MM.1S (cell line): ENCODE measurements around the gene FOXN4.

Experiments
- DNase-seq: peaks from one replicate; pipeline ENCODE4 v3.0.0-alpha.2; 2015
- H2AFZ ChIP-seq: fragments of 300-600 bp; sonication (generic); 2 replicates; pipeline ENCODE4 v1.6.0; 2016; ENCODE audit warnings: antibody characterized with exemption, low read length
- H3F3A ChIP-seq: fragments of 300-600 bp; sonication (generic); 2 replicates; pipeline ENCODE4 v1.6.1; 2016; ENCODE audit warnings: mild to moderate bottlenecking, antibody characterized with exemption, low read length, moderate library complexity, mixed read lengths; ENCODE audit not compliant: insufficient read depth
- H3K27ac ChIP-seq: fragments of 300-600 bp; sonication (generic); 2 replicates; pipeline ENCODE4 v1.5.1; 2016; ENCODE audit warnings: mild to moderate bottlenecking, low read length
- H3K27me3 ChIP-seq: fragments of 300-600 bp; sonication (generic); replicated peaks from 2 replicates; pipeline ENCODE4 v1.6.0; 2016; ENCODE audit warnings: low read length; ENCODE audit not compliant: insufficient read depth
- H3K36me3 ChIP-seq: fragments of 300-600 bp; sonication (generic); replicated peaks from 2 replicates; pipeline ENCODE4 v1.6.1; 2016; ENCODE audit warnings: mild to moderate bottlenecking, low read length, mixed read lengths; ENCODE audit not compliant: insufficient read depth
- H3K4me1 ChIP-seq: fragments of 300-600 bp; sonication (generic); 2 replicates; pipeline ENCODE4 v1.6.1; 2016; ENCODE audit warnings: low read length, mixed read lengths
- H3K4me2 ChIP-seq: fragments of 300-600 bp; sonication (generic); 2 replicates; pipeline ENCODE4 v1.6.0; 2016; ENCODE audit warnings: low read depth, low read length
- H3K4me3 ChIP-seq: fragments of 300-600 bp; sonication (generic); 2 replicates; pipeline ENCODE4 v1.5.1; 2016; ENCODE audit warnings: low read length, mixed read lengths
- H3K79me2 ChIP-seq: fragments of 300-600 bp; sonication (generic); 2 replicates; pipeline ENCODE4 v1.6.1; 2016; ENCODE audit warnings: mixed run types, low read length, mixed read lengths
- H3K9ac ChIP-seq: fragments of 300-600 bp; sonication (generic); 2 replicates; pipeline ENCODE4 v1.6.1; 2016; ENCODE audit warnings: low read length, mixed read lengths
- H3K9me2 ChIP-seq: fragments of 300-600 bp; sonication (generic); replicated peaks from 2 replicates; pipeline ENCODE4 v1.6.1; 2016; ENCODE audit warnings: mild to moderate bottlenecking, low read length, mixed read lengths; ENCODE audit not compliant: insufficient read depth
- H3K9me3 ChIP-seq: fragments of 300-600 bp; sonication (generic); replicated peaks from 2 replicates; pipeline ENCODE4 v1.6.1; 2016; ENCODE audit warnings: mild to moderate bottlenecking, low read length, mixed read lengths; ENCODE audit not compliant: insufficient read depth
- H4K20me1 ChIP-seq: fragments of 300-600 bp; sonication (generic); 2 replicates; pipeline ENCODE4 v1.6.1; 2016; ENCODE audit warnings: mild to moderate bottlenecking, low read length, moderate library complexity, mixed read lengths; ENCODE audit not compliant: insufficient read depth
- EZH2 ChIP-seq: fragments of 300-600 bp; sonication (generic); optimal IDR thresholded peaks from 2 replicates; pipeline ENCODE3; 2017; ENCODE audit warnings: low read depth, mild to moderate bottlenecking, antibody characterized with exemption, low read length, mixed read lengths
- EZH2phosphoT487 ChIP-seq: fragments of 300-600 bp; sonication (generic); IDR thresholded peaks from 2 replicates; pipeline ENCODE4 v1.6.1; 2018; ENCODE audit warnings: antibody characterized with exemption, low read length
- TF ChIP-seq, protein P1 (sequence below): fragments of 300-600 bp; sonication (generic); IDR thresholded peaks from 2 replicates; pipeline ENCODE4 v1.5.1; 2016; ENCODE audit warnings: antibody characterized with exemption, low read length, mixed read lengths

FOXN4 gene

DNA sequence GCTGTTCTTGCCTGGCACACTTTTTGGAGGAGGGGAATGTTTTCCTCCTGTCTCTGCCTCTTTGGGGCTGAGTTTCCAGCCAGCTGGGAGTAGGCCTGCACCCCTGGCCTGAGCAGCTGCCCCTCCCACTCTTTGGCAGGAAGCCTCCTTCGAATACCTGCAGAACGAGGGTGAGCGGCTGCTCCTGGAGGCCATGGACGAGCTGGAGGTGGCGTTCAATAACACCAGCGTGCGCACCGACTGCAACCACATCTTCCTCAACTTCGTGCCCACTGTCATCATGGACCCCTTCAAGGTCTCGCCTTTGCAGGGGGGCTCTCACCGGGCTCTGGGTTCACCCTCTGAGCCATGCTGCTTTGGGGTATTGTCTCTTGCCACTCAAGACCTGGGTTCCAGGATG lies 69.4 kb downstream of the FOXN4 start:
- H3K27me3 ChIP-seq, result no peaks in the 10 kb centered on the region
- no peak for DNase-seq
- no peaks in the 10 kb centered on the region for H3K9me2 ChIP-seq
- H4K20me1 ChIP-seq, result peaks cover 3% of the 10 kb centered on the region; the same call in 1 of the 2 replicates
- no peaks in the 10 kb centered on the region for H3F3A ChIP-seq
- no peaks in the 10 kb centered on the region for H3K36me3 ChIP-seq
- no peak overlapping the region for H2AFZ ChIP-seq
- H3K79me2 ChIP-seq, result no peaks in the 10 kb centered on the region
- TF ChIP-seq EZH2 (no peak), EZH2phosphoT487 (no peak)
- TF ChIP-seq, protein P1, sequence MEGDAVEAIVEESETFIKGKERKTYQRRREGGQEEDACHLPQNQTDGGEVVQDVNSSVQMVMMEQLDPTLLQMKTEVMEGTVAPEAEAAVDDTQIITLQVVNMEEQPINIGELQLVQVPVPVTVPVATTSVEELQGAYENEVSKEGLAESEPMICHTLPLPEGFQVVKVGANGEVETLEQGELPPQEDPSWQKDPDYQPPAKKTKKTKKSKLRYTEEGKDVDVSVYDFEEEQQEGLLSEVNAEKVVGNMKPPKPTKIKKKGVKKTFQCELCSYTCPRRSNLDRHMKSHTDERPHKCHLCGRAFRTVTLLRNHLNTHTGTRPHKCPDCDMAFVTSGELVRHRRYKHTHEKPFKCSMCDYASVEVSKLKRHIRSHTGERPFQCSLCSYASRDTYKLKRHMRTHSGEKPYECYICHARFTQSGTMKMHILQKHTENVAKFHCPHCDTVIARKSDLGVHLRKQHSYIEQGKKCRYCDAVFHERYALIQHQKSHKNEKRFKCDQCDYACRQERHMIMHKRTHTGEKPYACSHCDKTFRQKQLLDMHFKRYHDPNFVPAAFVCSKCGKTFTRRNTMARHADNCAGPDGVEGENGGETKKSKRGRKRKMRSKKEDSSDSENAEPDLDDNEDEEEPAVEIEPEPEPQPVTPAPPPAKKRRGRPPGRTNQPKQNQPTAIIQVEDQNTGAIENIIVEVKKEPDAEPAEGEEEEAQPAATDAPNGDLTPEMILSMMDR, result no peak
- H3K27ac ChIP-seq, result no peak overlapping the region
- H3K9me3 ChIP-seq, result no peaks in the 10 kb centered on the region
- no peaks in the 10 kb centered on the region for H3K4me1 ChIP-seq
- H3K4me3 ChIP-seq, result no peak overlapping the region
- no peak overlapping the region for H3K4me2 ChIP-seq
- no peak overlapping the region for H3K9ac ChIP-seq

DNA sequence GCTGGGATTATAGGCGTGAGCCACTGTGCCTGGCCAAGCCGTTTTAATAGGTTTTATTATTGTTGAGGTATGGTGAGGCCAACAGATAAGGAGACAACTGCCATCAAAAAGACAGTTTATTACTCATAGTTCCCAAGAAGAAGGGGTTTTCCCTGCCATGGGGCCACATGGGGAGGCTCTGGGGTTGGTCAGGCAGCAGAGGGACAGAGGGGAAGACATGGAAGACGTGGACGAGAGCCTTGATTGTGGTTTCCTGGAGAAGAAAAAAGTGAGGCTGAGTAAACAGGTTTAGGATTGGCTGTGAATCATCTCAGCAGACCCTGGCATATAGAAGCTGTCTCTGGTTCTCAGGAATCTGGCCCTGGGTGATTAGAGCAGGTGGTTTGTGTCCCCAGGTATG lies 69.9 kb downstream of the FOXN4 start:
- no peaks in the 10 kb centered on the region for H3K79me2 ChIP-seq
- H3K9me2 ChIP-seq, result no peaks in the 10 kb centered on the region

DNA sequence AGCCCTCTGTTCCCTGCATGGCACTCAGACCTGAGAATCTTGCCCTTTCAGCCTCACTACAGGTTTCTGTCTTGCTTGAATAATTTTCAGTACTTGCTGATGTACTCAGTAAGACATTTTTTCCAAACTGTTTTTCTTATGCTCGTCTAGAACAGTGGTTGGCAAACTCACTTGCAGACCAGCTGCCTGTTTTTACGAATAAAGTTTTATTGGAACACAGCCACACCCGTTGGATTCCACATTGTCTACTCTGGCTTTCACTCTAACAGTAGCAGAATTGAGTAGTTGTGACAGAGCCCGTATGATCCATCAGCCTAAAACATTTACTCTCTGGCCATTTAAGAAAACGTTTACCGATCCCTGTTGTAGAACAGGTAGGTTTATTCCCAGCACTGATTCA lies 72.8 kb downstream of the FOXN4 start:
- Histone ChIP-seq H3K27me3 (no peaks in the 10 kb centered on the region), H4K20me1 (peaks cover 3% of the 10 kb centered on the region; the same call in 1 of the 2 replicates), H2AFZ (no peak overlapping the region), H3K4me3 (no peak overlapping the region), H3K9me3 (no peaks in the 10 kb centered on the region), H3K79me2 (no peaks in the 10 kb centered on the region), H3F3A (no peaks in the 10 kb centered on the region), H3K9ac (no peak overlapping the region), H3K27ac (no peak overlapping the region), H3K9me2 (no peaks in the 10 kb centered on the region), H3K4me1 (no peaks in the 10 kb centered on the region), H3K36me3 (no peaks in the 10 kb centered on the region), H3K4me2 (no peak overlapping the region)
- TF ChIP-seq, protein P1, result no peak
- TF ChIP-seq EZH2phosphoT487, result no peak
- no peak for TF ChIP-seq EZH2
- DNase-seq, result no peak

More for the DNA sequence above, 69.9 kb downstream of the FOXN4 start:
- H3K27ac ChIP-seq, result no peak overlapping the region
- no peak for DNase-seq
- TF ChIP-seq EZH2phosphoT487 (no peak), EZH2 (no peak)
- TF ChIP-seq, protein P1, result no peak
- H3F3A ChIP-seq, result no peaks in the 10 kb centered on the region
- H3K4me1 ChIP-seq, result no peaks in the 10 kb centered on the region
- no peak overlapping the region for H3K4me3 ChIP-seq
- H3K4me2 ChIP-seq, result no peak overlapping the region
- peaks cover 3% of the 10 kb centered on the region; the same call in 1 of the 2 replicates for H4K20me1 ChIP-seq
- no peaks in the 10 kb centered on the region for H3K9me3 ChIP-seq
- no peaks in the 10 kb centered on the region for H3K36me3 ChIP-seq
- no peaks in the 10 kb centered on the region for H3K27me3 ChIP-seq
- no peak overlapping the region for H2AFZ ChIP-seq
- H3K9ac ChIP-seq, result no peak overlapping the region
